ENCODE measurements around the gene DYNC1LI1. TPM values are rescaled to one million over a fixed set of nuclear protein-coding genes. Genes with fewer than 3 reads are reported as not detected.
A peak's percentile ranks its signal among the peaks of the same experiment; 100 is the strongest.

DYNC1LI1 gene
- total and polyA plus RNA-seq, 2 donors (not counting 1 experiment from before 2014, with no cell fraction given) = 15.0 to 38.8 TPM

DNA sequence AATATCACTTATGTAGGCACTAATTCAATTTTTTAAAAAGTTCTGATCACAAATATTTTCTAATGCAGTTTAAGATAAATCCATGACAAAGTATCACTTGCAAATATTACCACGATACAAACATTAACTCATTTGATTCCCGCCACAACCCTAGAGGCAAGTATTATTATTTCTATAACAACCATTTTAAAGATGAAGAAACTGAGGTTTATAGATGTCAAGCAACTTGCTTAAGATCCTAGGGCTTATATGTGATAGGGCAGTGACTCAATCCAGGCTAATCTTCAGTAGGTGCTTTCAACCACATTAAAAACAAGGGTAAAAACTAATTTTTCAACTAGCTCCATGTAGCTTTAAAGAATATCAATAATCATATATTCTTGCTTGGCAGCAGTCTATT is 1.7 kb downstream of the DYNC1LI1 start:
- peak overlapping the region; percentile 88 for H3K4me2 ChIP-seq (replicated peaks; ENCODE audit: low read depth, low read length, poor library complexity, severe bottlenecking)
- POLR2A ChIA-PET = no interaction called here
- peaks cover 78% of the 10 kb centered on the region for H3K79me2 ChIP-seq (ENCODE audit: control insufficient read depth, insufficient read depth, low read length)
- H3K4me3 ChIP-seq (ENCODE audit: control extremely low read depth in 1 of 5, extremely low read depth in 1 of 5, insufficient read depth in 1 of 5, low read depth in 2 of 5, low read length in 4 of 5) = peak overlapping the region in 1 of 5 experiments; percentile 92
- H3K27me3 ChIP-seq (replicated peaks in 1 of 4; ENCODE audit: control extremely low read depth in 1 of 4, control insufficient read depth in 3 of 4, insufficient read depth in 4 of 4, low read length in 3 of 4) = no peaks in the 10 kb centered on the region
- TF ChIP-seq EZH2 (IDR thresholded peaks at IDR 0.05; ENCODE audit: borderline replicate concordance, insufficient read depth, low read depth, low read length, poor library complexity, severe bottlenecking) (no peak), CTCF (IDR thresholded peaks at IDR 0.05) (no peak)
- H3K27me3 Mint-ChIP-seq = no peaks in the 10 kb centered on the region
- H3K36me3 ChIP-seq (replicated peaks in 1 of 2; ENCODE audit: control extremely low read depth in 1 of 2, control insufficient read depth in 1 of 2, extremely low read depth in 1 of 2, insufficient read depth in 2 of 2, low read length in 1 of 2) = peaks cover 3 to 7% of the 10 kb centered on the region in 2 experiments
- no peak overlapping the region for H2AFZ ChIP-seq (ENCODE audit: insufficient read depth, low read depth, low read length, poor library complexity, severe bottlenecking)
- H3K4me1 Mint-ChIP-seq = peaks cover 36% of the 10 kb centered on the region
- WGBS (ENCODE audit: insufficient coverage) = no CpG with 5 or more reads among the region's 2 CpGs
- H4K20me1 ChIP-seq (ENCODE audit: control insufficient read depth, insufficient read depth, low read length, poor library complexity, severe bottlenecking) = peaks cover 21% of the 10 kb centered on the region
- no peak for DNase-seq
- ATAC-seq (ENCODE audit: low read depth) = no peak
- no peaks in the 10 kb centered on the region for H3K9me3 Mint-ChIP-seq (ENCODE audit: insufficient read depth)
- H3K9ac ChIP-seq (ENCODE audit: low read length) = peak overlapping the region; percentile 87
- no peak overlapping the region for H3K27ac Mint-ChIP-seq
- H3K4me3 Mint-ChIP-seq = peak overlapping the region; percentile 94
- H3K9me3 ChIP-seq (ENCODE audit: control extremely low read depth in 1 of 3, control insufficient read depth in 2 of 3, insufficient read depth in 1 of 3, low read length in 2 of 3) = no peaks in the 10 kb centered on the region
- peaks cover 18 to 24% of the 10 kb centered on the region in 2 donors for H3K4me1 ChIP-seq (ENCODE audit: control insufficient read depth in 2 of 2, insufficient read depth in 2 of 2, low read length in 2 of 2)
- CTCF ChIA-PET = interaction anchor here (0.9 to 1.1 kb wide), 3 partner anchors 23 to 101 kb away, joined by 3 to 5 read pairs (median 4); no protein-coding TSS in a partner anchor
- no peak overlapping the region for H3K27ac ChIP-seq (ENCODE audit: low read length in 2 of 2)
- intact Hi-C loops (cut with micrococcal nuclease) = no loop called here

DNA sequence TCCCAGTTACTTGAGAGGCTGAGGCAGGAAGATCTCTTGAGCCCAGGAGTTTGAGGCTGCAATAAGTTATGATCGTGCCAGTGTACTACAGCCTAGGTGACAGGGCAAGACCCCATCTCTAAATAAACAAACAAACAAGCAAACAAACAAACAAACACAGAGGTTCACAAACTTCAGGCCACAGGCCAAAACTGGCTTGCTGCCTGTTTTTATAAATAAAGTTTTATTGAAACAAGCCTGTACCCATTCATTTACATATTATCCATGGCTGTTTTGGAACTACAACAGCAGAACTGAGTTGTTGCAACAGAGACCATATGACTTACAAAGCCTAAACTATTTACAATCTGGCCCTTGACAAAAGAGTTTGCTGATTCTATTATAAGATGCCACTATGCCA is 6.5 kb downstream of the DYNC1LI1 start:
- H3K27me3 Mint-ChIP-seq = no peaks in the 10 kb centered on the region
- H3K27ac Mint-ChIP-seq = no peak overlapping the region
- H3K4me1 Mint-ChIP-seq = peaks cover 28% of the 10 kb centered on the region
- DNase-seq (no peak), ATAC-seq (ENCODE audit: low read depth) (no peak)
- Histone ChIP-seq H4K20me1 (ENCODE audit: control insufficient read depth, insufficient read depth, low read length, poor library complexity, severe bottlenecking) (peaks cover 41% of the 10 kb centered on the region), H3K9me3 (ENCODE audit: control extremely low read depth in 1 of 3, control insufficient read depth in 2 of 3, insufficient read depth in 1 of 3, low read length in 2 of 3) (no peaks in the 10 kb centered on the region), H3K79me2 (ENCODE audit: control insufficient read depth, insufficient read depth, low read length) (peaks cover 100% of the 10 kb centered on the region), H3K4me1 (ENCODE audit: control insufficient read depth in 2 of 2, insufficient read depth in 2 of 2, low read length in 2 of 2) (peaks cover 4 to 10% of the 10 kb centered on the region in 2 donors), H2AFZ (ENCODE audit: insufficient read depth, low read depth, low read length, poor library complexity, severe bottlenecking) (no peak overlapping the region), H3K9ac (ENCODE audit: low read length) (no peak overlapping the region), H3K36me3 (replicated peaks in 1 of 2; ENCODE audit: control extremely low read depth in 1 of 2, control insufficient read depth in 1 of 2, extremely low read depth in 1 of 2, insufficient read depth in 2 of 2, low read length in 1 of 2) (peaks cover 3 to 10% of the 10 kb centered on the region in 2 experiments), H3K4me2 (replicated peaks; ENCODE audit: low read depth, low read length, poor library complexity, severe bottlenecking) (no peak overlapping the region), H3K27me3 (replicated peaks in 1 of 4; ENCODE audit: control extremely low read depth in 1 of 4, control insufficient read depth in 3 of 4, insufficient read depth in 4 of 4, low read length in 3 of 4) (no peaks in the 10 kb centered on the region), H3K4me3 (ENCODE audit: control extremely low read depth in 1 of 5, extremely low read depth in 1 of 5, insufficient read depth in 1 of 5, low read depth in 2 of 5, low read length in 4 of 5) (no peak overlapping the region), H3K27ac (ENCODE audit: low read length in 2 of 2) (no peak overlapping the region)
- no CpG with 5 or more reads among the region's 1 CpG for WGBS (ENCODE audit: insufficient coverage)
- intact Hi-C loops (cut with micrococcal nuclease) = no loop called here
- H3K9me3 Mint-ChIP-seq (ENCODE audit: insufficient read depth) = no peaks in the 10 kb centered on the region
- H3K4me3 Mint-ChIP-seq = no peak overlapping the region
- no peak for TF ChIP-seq CTCF (IDR thresholded peaks at IDR 0.05)
- TF ChIP-seq EZH2 (IDR thresholded peaks at IDR 0.05; ENCODE audit: borderline replicate concordance, insufficient read depth, low read depth, low read length, poor library complexity, severe bottlenecking) = no peak
- ChIA-PET POLR2A (no interaction called here), CTCF (no interaction called here)

Measured in B cell (primary cell).